MM.1S (cell line): ENCODE results near the gene USP25.

ENCODE experiments used
- CTCF ChIP-seq: fragments of 300-600 bp; sonication (generic); IDR thresholded peaks from 2 replicates; pipeline ENCODE4 v1.5.1; 2016; ENCODE audit warnings: antibody characterized with exemption, low read length, mixed read lengths
- EZH2phosphoT487 ChIP-seq: fragments of 300-600 bp; sonication (generic); IDR thresholded peaks from 2 replicates; pipeline ENCODE4 v1.6.1; 2018; ENCODE audit warnings: antibody characterized with exemption, low read length

- TF ChIP-seq CTCF (no peak), EZH2phosphoT487 (no peak)
These were observed 101.7 kb downstream of the USP25 start for GRCh38 chr21:15831497-15831896.
